K562 (cell line): ENCODE data around the gene NR5A1. TPM values are rescaled to one million over a fixed set of nuclear protein-coding genes. Genes with fewer than 3 reads are reported as not detected.

Experiments used
- ATAC-seq: fragments of 200-7000 bp; cut with Tn5 transposase; 3 replicates; pipeline ENCODE4 v1.9.1; 2020; ENCODE audit warnings: moderate library complexity
- BruUV-seq: library from RNA; stranded (reverse); fragments of 400-500 nt; replicated peaks from 2 replicates; lab custom pipeline; 2021; lab: Mats Ljungman, UMichigan
- CTCF ChIA-PET: fragments of 300-600 bp; formaldehyde crosslinking; extraction: SDS; loops from one replicate; lab custom pipeline; 2021; ENCODE audit warnings: low intra/inter-chr PET ratio; lab: Yijun Ruan, JAX
- POLR2A ChIA-PET: fragments of 300-600, 350-650 bp; sonication (Branson Sonifier 250); formaldehyde crosslinking; extraction: SDS; loops from one replicate; lab custom pipeline; 2021; ENCODE audit warnings: antibody characterized with exemption, inconsistent platforms; lab: Yijun Ruan, JAX
- DNase-seq, 4 experiments: peaks; one replicate each; pipeline versions ENCODE4 v3.0.0 to v3.0.0-alpha.2; 2011 to 2018; ENCODE audit warnings: low spot score in 3 of 4, mixed read lengths in 3 of 4; ENCODE audit errors: extremely low read depth in 1 of 4
- FAIRE-seq: peaks from 2 replicates; lab custom pipeline; 2011; peaks lifted over from hg19 to GRCh38; lab: Jason Lieb, UNC
- H2AFZ ChIP-seq: 2 replicates; pipeline ENCODE4 v1.6.0; 2011; ENCODE audit warnings: low read depth, low read length, control low read depth, inconsistent platforms
- H3K27ac ChIP-seq: fragments of 200-600 bp; 3 replicates; pipeline ENCODE4 v1.8.0; 2011; ENCODE audit warnings: low read depth, mild to moderate bottlenecking, control low read depth, inconsistent platforms, low read length, moderate library complexity, mixed read lengths; ENCODE audit errors: extremely low read depth
- H3K27me3 ChIP-seq, 2 experiments: fragments of 300-600 bp in 1 of 2; 2 replicates in 1 of 2; 3 replicates in 1 of 2; pipeline versions ENCODE4 v1.6.0 to v1.8.0; 2011; ENCODE audit warnings: inconsistent platforms in 2 of 2, low read length in 2 of 2, mild to moderate bottlenecking in 1 of 2, mixed read lengths in 1 of 2, moderate library complexity in 1 of 2; ENCODE audit not compliant: control insufficient read depth in 2 of 2, insufficient read depth in 2 of 2
- H3K36me3 ChIP-seq: fragments of 300-600 bp; 3 replicates; pipeline ENCODE4 v1.8.0; 2011; ENCODE audit warnings: mild to moderate bottlenecking, low read length, inconsistent platforms; ENCODE audit not compliant: control insufficient read depth, insufficient read depth
- H3K4me1 ChIP-seq, 2 experiments: fragments of 200-600 bp in 1 of 2; replicated peaks in 1 of 2; 2 replicates in 1 of 2; 3 replicates in 1 of 2; pipeline versions ENCODE4 v1.5.1 to v1.8.0; 2011; ENCODE audit warnings: inconsistent platforms in 2 of 2, low read length in 2 of 2, mild to moderate bottlenecking in 1 of 2, mixed read lengths in 1 of 2, moderate library complexity in 1 of 2; ENCODE audit not compliant: control insufficient read depth in 2 of 2, insufficient read depth in 2 of 2
- H3K4me2 ChIP-seq: 2 replicates; pipeline ENCODE4 v1.6.1; 2011; ENCODE audit warnings: low read length, control low read depth, inconsistent platforms, mixed read lengths; ENCODE audit not compliant: insufficient read depth
- H3K4me3 ChIP-seq: fragments of 200-600 bp; sonication (generic), shearing (Covaris generic); 2 replicates; pipeline ENCODE4 v1.5.1; 2016; ENCODE audit warnings: control low read depth, inconsistent platforms
- H3K79me2 ChIP-seq: fragments of 200-600 bp; 3 replicates; pipeline ENCODE4 v1.8.0; 2011; ENCODE audit warnings: low read length, inconsistent platforms; ENCODE audit not compliant: control insufficient read depth, insufficient read depth
- H3K9ac ChIP-seq, 2 experiments: 2 replicates each; pipeline versions ENCODE4 v1.6.0 to v1.6.1; 2011; ENCODE audit warnings: low read depth in 2 of 2, low read length in 2 of 2, control low read depth in 1 of 2, inconsistent platforms in 1 of 2, mild to moderate bottlenecking in 1 of 2, mixed read lengths in 1 of 2; ENCODE audit not compliant: insufficient read depth in 1 of 2
- H3K9me1 ChIP-seq: one replicate; pipeline ENCODE4 v1.6.0; 2011; ENCODE audit warnings: inconsistent platforms, mild to moderate bottlenecking, low read length, moderate library complexity; ENCODE audit not compliant: control insufficient read depth, insufficient read depth
- H3K9me3 ChIP-seq: replicated peaks from 2 replicates; pipeline ENCODE4 v1.5.1; 2011; ENCODE audit warnings: low read depth, low read length, inconsistent platforms; ENCODE audit not compliant: control insufficient read depth, insufficient read depth
- H4K20me1 ChIP-seq: replicated peaks from 2 replicates; pipeline ENCODE4 v1.6.1; 2011; ENCODE audit warnings: low read length, inconsistent platforms, mixed read lengths; ENCODE audit not compliant: control insufficient read depth, insufficient read depth
- ETV6 ChIP-seq, 3 experiments: fragments of 150-350 bp in 1 of 3; sonication (generic) in 1 of 3; formaldehyde crosslinking in 1 of 3; IDR thresholded peaks; 2 replicates each; pipeline versions ENCODE4 v1.6.1 to v1.8.0; 2014 to 2022; ENCODE audit warnings: borderline replicate concordance in 2 of 3, low read depth in 2 of 3, antibody characterized with exemption in 1 of 3, low read length in 1 of 3, mild to moderate bottlenecking in 1 of 3, missing genetic modification reagents in 1 of 3
- EZH2 ChIP-seq: IDR thresholded peaks from 2 replicates; pipeline ENCODE4 v1.6.1; 2012; ENCODE audit warnings: low read depth, mild to moderate bottlenecking, inconsistent platforms, low read length, borderline replicate concordance
- HES1 ChIP-seq: fragments of 450-650 bp; IDR thresholded peaks from 2 replicates; pipeline ENCODE4 v1.6.1; 2016; ENCODE audit warnings: low read depth, mild to moderate bottlenecking, moderate library complexity
- LCOR ChIP-seq: sonication (generic); formaldehyde crosslinking; IDR thresholded peaks from 2 replicates; pipeline ENCODE4 v1.8.0; 2022; ENCODE audit warnings: mild to moderate bottlenecking, missing genetic modification reagents
- MNT ChIP-seq, 2 experiments: fragments of 450-650 bp; conservative IDR thresholded peaks; 2 replicates each; pipeline ENCODE4 v1.6.1; 2017; ENCODE audit warnings: mild to moderate bottlenecking in 2 of 2, moderate library complexity in 2 of 2
- PRDM10 ChIP-seq: fragments of 450-650 bp; IDR thresholded peaks from 2 replicates; pipeline ENCODE4 v1.6.1; 2018; ENCODE audit not compliant: partially characterized antibody
- RBBP5 ChIP-seq: fragments of 200-600 bp; sonication (generic); IDR thresholded peaks from 2 replicates; pipeline ENCODE4 v1.6.1; 2012; ENCODE audit warnings: borderline replicate concordance, mild to moderate bottlenecking, low read length, control low read depth, inconsistent platforms; ENCODE audit not compliant: insufficient read depth, poor library complexity, severe bottlenecking
- ZNF592 ChIP-seq: fragments of 450-650 bp; IDR thresholded peaks from 2 replicates; pipeline ENCODE4 v1.6.1; 2017; ENCODE audit warnings: antibody characterized with exemption, mild to moderate bottlenecking
- WGBS: fragments of 100-300 bp; shearing (Covaris generic); methylation state at CpG from one replicate; pipeline ENCODE4 v1.1.6; 2016; ENCODE audit warnings: low coverage, mixed read lengths; ENCODE audit not compliant: insufficient coverage; ENCODE audit errors: missing lambda C conversion rate; 5-methylcytosine and 5-hydroxymethylcytosine counted together
- in situ Hi-C: fragments of 300-500 bp; cut with MboI; formaldehyde crosslinking; loops from 4 replicates; pipeline ENCODE4 v1.15.0; 2018; ENCODE audit warnings: inconsistent platforms, mixed read lengths
- intact Hi-C: fragments of 100-400 bp; cut with micrococcal nuclease; formaldehyde crosslinking; loops from 2 replicates; pipeline ENCODE4 v1.14.2; 2022
- polyA plus RNA-seq, 8 experiments: library from polyadenylated mRNA; depleted of rRNA in 4 of 8; stranded (reverse) in 5 of 8; unstranded in 3 of 8; fragments of >200 nt; fragmentation: Nextera tagmentation in 2 of 8; fragmentation: Illumina TruSeq in 1 of 8; extraction: Ambion mirVana in 2 of 8; extraction: Trizol in 1 of 8; gene quantifications; 2 replicates each; pipeline versions ENCODE4 v1.2.1 to v1.2.3, GENCODE V29; 2011 to 2014; ENCODE audit warnings: inconsistent platforms in 1 of 8, missing spikeins in 1 of 8
- total RNA-seq, 7 experiments: library from RNA; depleted of rRNA in 6 of 7; stranded (reverse); fragments of >200 nt in 6 of 7; fragmentation: Illumina TruSeq in 2 of 7; extraction: Trizol in 2 of 7; gene quantifications; 2 replicates each; pipeline versions ENCODE4 v1.2.1 to v1.2.3, GENCODE V29; 2011 to 2021; ENCODE audit warnings: low replicate concordance in 1 of 7

NR5A1 gene
- total and polyA plus RNA-seq, 9 of the 15 experiments (the other 6 are each of a cell fraction or from before 2014, with no cell fraction given) = 0.11 to 0.32 (median 0.20) TPM; not detected in 6

- FAIRE-seq (no peak), ATAC-seq (peak; percentile 35), DNase-seq (peak; percentile 50 to 71 (median 67))
- no peaks in the 10 kb centered on the region for H3K36me3 ChIP-seq
- POLR2A ChIA-PET = interaction anchor here (0.7 to 1.1 kb wide), 4 partner anchors 12 to 126 kb away, joined by 3 to 4 read pairs (median 3); no protein-coding TSS in a partner anchor
- 53% methylated on average over 4 of the region's 5 CpGs for WGBS
- no peak overlapping the region for H3K4me3 ChIP-seq
- H3K79me2 ChIP-seq = no peaks in the 10 kb centered on the region
- H3K27ac ChIP-seq = peak overlapping the region; percentile 42; the same call in 2 of the 3 replicates
- H3K4me2 ChIP-seq = peak overlapping the region; percentile 56; the same call in 1 of the 2 replicates
- no peaks in the 10 kb centered on the region for H3K9me3 ChIP-seq
- BruUV-seq = no TSS peak
- intact Hi-C loops (no loop called here), in situ Hi-C loops (no loop called here)
- no peaks in the 10 kb centered on the region for H4K20me1 ChIP-seq
- H3K27me3 ChIP-seq = no peaks in the 10 kb centered on the region
- H3K4me1 ChIP-seq = peaks cover 30 to 31% of the 10 kb centered on the region in 2 experiments
- H3K9me1 ChIP-seq = no peaks in the 10 kb centered on the region
- peak overlapping the region; percentile 96 for H2AFZ ChIP-seq
- peak overlapping the region; percentile 41 to 77; a peak in 2 of 4 replicates for H3K9ac ChIP-seq
- CTCF ChIA-PET = no interaction called here
- TF ChIP-seq EZH2 (no peak), LCOR (CRISPR knock-in tag) (no peak), PRDM10 (peak; percentile 96), ETV6 (IDR thresholded peaks at IDR 0.05; ENCODE audit: borderline replicate concordance in 1 of 2, low read depth in 2 of 2, low read length in 1 of 2) (0 out of 4 replicates have a peak, but pooled peaks of 1 of the 2 experiments have one; percentile 20), ETV6 (CRISPR knock-in tag; IDR thresholded peaks at IDR 0.05; ENCODE audit: borderline replicate concordance) (no peak), HES1 (no peak), RBBP5 (no peak), MNT (conservative IDR thresholded peaks at IDR 0.05) (no peak), ZNF592 (no peak)
These were observed 6.3 kb upstream of the NR5A1 start for GRCh38 chr9:124513376-124513994.
